Measurements from ENCODE around the gene MGAT4A. TPM values are rescaled to one million over a fixed set of nuclear protein-coding genes. Genes with fewer than 3 reads are reported as not detected.

MGAT4A gene
- 0.09 and 1.2 TPM in 2 replicates for total RNA-seq (2011; cell fraction: chromatin; rRNA removed; ENCODE audit: low replicate concordance)
- total RNA-seq (2011; cell fraction: nucleolus; rRNA removed) = under 0.01 TPM in 1 of 2 replicates, not detected in the other
- 0.15 and 0.29 TPM in 2 replicates for total RNA-seq (2011; cell fraction: nucleoplasm; rRNA removed)
- total RNA-seq (2014; rRNA removed) = 0.53 TPM in 1 of 2 replicates, not detected in the other
- total RNA-seq (2014; rRNA removed; fragmentation: Illumina TruSeq; extraction: Trizol) = 0.18 and 0.67 TPM in 2 replicates
- total RNA-seq (2015; rRNA removed; fragmentation: Illumina TruSeq; extraction: Trizol) = 0.08 and 0.11 TPM in 2 replicates
- 0.35 and 0.38 TPM in 2 replicates for total RNA-seq (2021)
- polyA plus RNA-seq (2011; rRNA removed) = 0.11 and 0.28 TPM in 2 replicates
- polyA plus RNA-seq (2011; cell fraction: cytosol; rRNA removed) = 0.06 and 0.24 TPM in 2 replicates
- polyA plus RNA-seq (2011; cell fraction: nucleus; rRNA removed) = 0.01 and 0.14 TPM in 2 replicates
- polyA plus RNA-seq (2012) = 0.15 and 0.20 TPM in 2 replicates
- polyA plus RNA-seq (2014; fragmentation: Illumina TruSeq; extraction: Trizol) = 0.03 and 0.10 TPM in 2 replicates
- polyA plus RNA-seq (2014; fragmentation: Nextera tagmentation; extraction: Ambion mirVana) = under 1 TPM in 1 of 2 experiments, not detected in 1; 0.03 TPM
- 0.53 TPM in 1 of 2 replicates, not detected in the other for polyA plus RNA-seq (2014; rRNA removed)
- polyA minus RNA-seq (2011; rRNA and poly(A)+ RNA removed) = 0.14 and 0.21 TPM in 2 replicates
- polyA minus RNA-seq (2011; cell fraction: cytosol; rRNA and poly(A)+ RNA removed) = 0.57 TPM in 1 of 2 replicates, not detected in the other
- 0.22 TPM in 1 of 2 replicates, not detected in the other for polyA minus RNA-seq (2011; cell fraction: nucleus; rRNA and poly(A)+ RNA removed)
- Bru-seq, nascent RNA = percentile 16 among the genes with signal in this experiment
- percentile 15 among the genes with signal in this experiment for BruChase-seq, experiment 1, labeled RNA remaining after a 2-hour chase
- percentile 18 among the genes with signal in this experiment for BruChase-seq, experiment 2, labeled RNA remaining after a 6-hour chase
- long read RNA-seq, experiment 1 = 0 reads
- long read RNA-seq, experiment 2 = 0 reads
- long read RNA-seq, experiment 3 = 0 reads

GRCh38 chr2:98731041-98731893, at the start of gene MGAT4A:
Gene MGAT4A (minus strand): TSS chr2:98731132. CDS start chr2:98726332, 4,800 bp downstream.
- CTCF ChIA-PET (ENCODE audit: low intra/inter-chr PET ratio) = no interaction called here
- H2AFZ ChIP-seq (ENCODE audit: low read depth, low read length) = peak within 1 kb of the TSS; percentile 55
- peaks cover 0 to 14% of the 10 kb centered on the region in 2 experiments; a peak in 3 of 5 replicates for H3K4me1 ChIP-seq (replicated peaks in 1 of 2; ENCODE audit: control insufficient read depth in 2 of 2, insufficient read depth in 2 of 2, low read length in 2 of 2)
- H3K79me2 ChIP-seq (ENCODE audit: control insufficient read depth, insufficient read depth, low read length) = no peaks in the 10 kb centered on the region
- H3K4me3 ChIP-seq = peak within 1 kb of the TSS; percentile 41
- in situ Hi-C loops (cut with MboI) = no loop called here
- H3K9ac ChIP-seq (ENCODE audit: insufficient read depth in 1 of 2, low read depth in 2 of 2, low read length in 2 of 2) = peak within 1 kb of the TSS in 1 of 2 experiments; percentile 76; a peak in 2 of 4 replicates
- no peaks in the 10 kb centered on the region for H3K36me3 ChIP-seq (ENCODE audit: control insufficient read depth, insufficient read depth, low read length)
- ATAC-seq = peak; percentile 84
- POLR2A ChIA-PET = interaction anchor here (0.6 to 1.2 kb wide), 5 partner anchors 16 to 231 kb away, joined by 3 to 4 read pairs (median 3); no protein-coding TSS in a partner anchor
- no TSS peak for BruUV-seq (replicated peaks)
- intact Hi-C loops (cut with micrococcal nuclease) = no loop called here
- H4K20me1 ChIP-seq (replicated peaks; ENCODE audit: control insufficient read depth, insufficient read depth, low read length) = no peaks in the 10 kb centered on the region
- 10% methylated on average over 29 of the region's 110 CpGs for WGBS (ENCODE audit: insufficient coverage, low coverage, missing lambda C conversion rate)
- no peaks in the 10 kb centered on the region for H3K9me1 ChIP-seq (ENCODE audit: control insufficient read depth, insufficient read depth, low read length)
- peak within 1 kb of the TSS; percentile 49 for H3K4me2 ChIP-seq (ENCODE audit: insufficient read depth, low read length)
- peak; percentile 34 to 93 (median 88) for DNase-seq (ENCODE audit: extremely low read depth in 1 of 4, low spot score in 3 of 4)
- no peak within 1 kb of the TSS for H3K27ac ChIP-seq (ENCODE audit: extremely low read depth, low read depth, low read length)
- no peaks in the 10 kb centered on the region for H3K9me3 ChIP-seq (replicated peaks; ENCODE audit: control insufficient read depth, insufficient read depth, low read depth, low read length)
- H3K27me3 ChIP-seq (ENCODE audit: control insufficient read depth in 2 of 2, insufficient read depth in 2 of 2, low read length in 2 of 2) = peaks cover 13 to 15% of the 10 kb centered on the region in 2 experiments
- no peak for FAIRE-seq
- TF ChIP-seq HLTF (IDR thresholded peaks at IDR 0.05) (no peak), DLX4 (CRISPR knock-in tag; IDR thresholded peaks at IDR 0.05) (no peak), GATAD2A (IDR thresholded peaks at IDR 0.05) (no peak), RB1 (IDR thresholded peaks at IDR 0.05; ENCODE audit: low read depth) (no peak), ZBTB49 (CRISPR knock-in tag; IDR thresholded peaks at IDR 0.05; ENCODE audit: borderline replicate concordance) (no peak), SMARCC2 (IDR thresholded peaks at IDR 0.05; ENCODE audit: low read depth) (no peak), GABPB1 (CRISPR knock-in tag; IDR thresholded peaks at IDR 0.05) (no peak), PHF8 (IDR thresholded peaks at IDR 0.05; ENCODE audit: borderline replicate concordance, low read length) (peak; percentile 34; the same call in 1 of the 2 replicates), ZNF699 (CRISPR knock-in tag; IDR thresholded peaks at IDR 0.05; ENCODE audit: insufficient replicate concordance) (no peak), NONO (IDR thresholded peaks at IDR 0.05; ENCODE audit: low read depth in 2 of 2, low read length in 1 of 2) (no peak)
- TF ChIP-seq, protein P1, sequence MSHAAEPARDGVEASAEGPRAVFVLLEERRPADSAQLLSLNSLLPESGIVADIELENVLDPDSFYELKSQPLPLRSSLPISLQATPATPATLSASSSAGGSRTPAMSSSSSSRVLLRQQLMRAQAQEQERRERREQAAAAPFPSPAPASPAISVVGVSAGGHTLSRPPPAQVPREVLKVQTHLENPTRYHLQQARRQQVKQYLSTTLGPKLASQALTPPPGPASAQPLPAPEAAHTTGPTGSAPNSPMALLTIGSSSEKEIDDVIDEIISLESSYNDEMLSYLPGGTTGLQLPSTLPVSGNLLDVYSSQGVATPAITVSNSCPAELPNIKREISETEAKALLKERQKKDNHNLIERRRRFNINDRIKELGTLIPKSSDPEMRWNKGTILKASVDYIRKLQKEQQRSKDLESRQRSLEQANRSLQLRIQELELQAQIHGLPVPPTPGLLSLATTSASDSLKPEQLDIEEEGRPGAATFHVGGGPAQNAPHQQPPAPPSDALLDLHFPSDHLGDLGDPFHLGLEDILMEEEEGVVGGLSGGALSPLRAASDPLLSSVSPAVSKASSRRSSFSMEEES (CRISPR knock-in tag; IDR thresholded peaks at IDR 0.05) = no peak

All from K562 (cell line).